A549 (cell line): Measurements from ENCODE around the gene ZNF385D. TPM values are rescaled to one million over a fixed set of nuclear protein-coding genes. Genes with fewer than 3 reads are reported as not detected.

Source experiments
- ATAC-seq, 2 experiments: fragments of 200-7000 bp in 1 of 2; fragments of >200 bp in 1 of 2; cut with Nextera tagmentation in 1 of 2; cut with Tn5 transposase in 1 of 2; 3 replicates each; pipeline versions ENCODE4 v1.8.0 to v1.9.1; 2018 to 2020; ENCODE audit warnings: mild to moderate bottlenecking in 1 of 2, moderate library complexity in 1 of 2
- CTCF ChIA-PET: fragments of 300-600 bp; sonication (Branson Sonifier 250); formaldehyde crosslinking; extraction: SDS; loops from one replicate; lab custom pipeline; 2021; ENCODE audit warnings: antibody characterized with exemption, inconsistent platforms; lab: Yijun Ruan, JAX
- POLR2A ChIA-PET: fragments of 350-600 bp; formaldehyde crosslinking; extraction: SDS; loops from one replicate; lab custom pipeline; 2021; ENCODE audit warnings: antibody characterized with exemption, inconsistent platforms; lab: Yijun Ruan, JAX
- DNase-seq, 2 experiments: peaks; one replicate each; pipeline versions ENCODE4 v3.0.0 to v3.0.0-alpha.2; 2011 to 2016; ENCODE audit warnings: low read depth in 1 of 2, low spot score in 1 of 2
- FAIRE-seq: peaks from 2 replicates; lab custom pipeline; 2011; peaks lifted over from hg19 to GRCh38; lab: Jason Lieb, UNC
- H3K27ac ChIP-seq, 2 experiments: fragments of >200 bp; sonication (Bioruptor Twin); formaldehyde crosslinking; 3 replicates each; pipeline ENCODE4 v1.5.1; 2016 to 2017
- H3K4me1 ChIP-seq: fragments of >200 bp; sonication (Bioruptor Twin); formaldehyde crosslinking; 3 replicates; pipeline ENCODE4 v1.6.1; 2016
- H3K4me2 ChIP-seq: fragments of >200 bp; sonication (Bioruptor Twin); formaldehyde crosslinking; 3 replicates; pipeline ENCODE4 v1.6.1; 2016
- H3K4me3 ChIP-seq: fragments of >200 bp; sonication (Bioruptor Twin); formaldehyde crosslinking; 3 replicates; pipeline ENCODE4 v1.5.1; 2016
- H3K9me3 ChIP-seq: fragments of >200 bp; sonication (Bioruptor Twin); formaldehyde crosslinking; 3 replicates; pipeline ENCODE4 v1.6.1; 2016
- BCL3 ChIP-seq: fragments of >200 bp; sonication (Bioruptor Twin); formaldehyde crosslinking; IDR thresholded peaks from 3 replicates; pipeline ENCODE4 v1.6.1; 2016
- BHLHE40 ChIP-seq: IDR thresholded peaks from 2 replicates; pipeline ENCODE4 v1.6.1; 2012; ENCODE audit warnings: low read depth, low read length, inconsistent platforms
- CBX2 ChIP-seq: fragments of 200-600 bp; sonication (generic); IDR thresholded peaks from 2 replicates; pipeline ENCODE4 v1.6.1; 2016; ENCODE audit warnings: low read depth, mild to moderate bottlenecking, borderline replicate concordance
- CBX8 ChIP-seq: fragments of 200-600 bp; sonication (generic); IDR thresholded peaks from 2 replicates; pipeline ENCODE4 v1.6.1; 2016
- EHF ChIP-seq: fragments of 250-450 bp; sonication (Bioruptor Pico); IDR thresholded peaks from 2 replicates; pipeline ENCODE4 v1.5.0; 2020; ENCODE audit warnings: mild to moderate bottlenecking
- EHMT2 ChIP-seq: fragments of 200-600 bp; sonication (generic); IDR thresholded peaks from 2 replicates; pipeline ENCODE4 v1.6.1; 2016; ENCODE audit warnings: antibody characterized with exemption, low read depth, mild to moderate bottlenecking, moderate library complexity
- ESRRA ChIP-seq: fragments of 150-350 bp; IDR thresholded peaks from 2 replicates; pipeline ENCODE4 v1.6.1; 2014; ENCODE audit warnings: mild to moderate bottlenecking, low read length, borderline replicate concordance
- FOSL2 ChIP-seq, 2 experiments: fragments of 450-650 bp in 1 of 2; fragments of >200 bp in 1 of 2; sonication (Bioruptor Twin) in 1 of 2; formaldehyde crosslinking; IDR thresholded peaks; 2 replicates each; pipeline versions ENCODE4 v1.5.0 to v1.6.1; 2016 to 2020; ENCODE audit warnings: mild to moderate bottlenecking in 1 of 2, moderate library complexity in 1 of 2
- FOXS1 ChIP-seq: fragments of 250-450 bp; sonication (Bioruptor Pico); IDR thresholded peaks from 2 replicates; pipeline ENCODE4 v1.5.0; 2020; ENCODE audit warnings: mild to moderate bottlenecking, moderate library complexity
- HDAC2 ChIP-seq: fragments of 200-600 bp; sonication (generic); IDR thresholded peaks from 2 replicates; pipeline ENCODE4 v1.6.1; 2016
- HOXA7 ChIP-seq: fragments of 250-450 bp; sonication (Bioruptor Pico); IDR thresholded peaks from 2 replicates; pipeline ENCODE4 v1.5.0; 2020; ENCODE audit warnings: mild to moderate bottlenecking, moderate library complexity
- HOXB5 ChIP-seq: fragments of 250-450 bp; sonication (Bioruptor Pico); IDR thresholded peaks from 2 replicates; pipeline ENCODE4 v1.5.0; 2020; ENCODE audit warnings: mild to moderate bottlenecking, moderate library complexity
- KDM5A ChIP-seq: fragments of 200-600 bp; sonication (generic); IDR thresholded peaks from 2 replicates; pipeline ENCODE4 v1.6.1; 2016; ENCODE audit warnings: antibody characterized with exemption, mild to moderate bottlenecking
- MAFK ChIP-seq: fragments of 450-650 bp; IDR thresholded peaks from 2 replicates; pipeline ENCODE4 v1.6.1; 2014; ENCODE audit not compliant: partially characterized antibody
- MYC ChIP-seq: IDR thresholded peaks from 2 replicates; pipeline ENCODE4 v1.6.1; 2012; ENCODE audit warnings: mild to moderate bottlenecking, inconsistent platforms, low read length, improper control_type of control experiment, borderline replicate concordance
- NFE2L2 ChIP-seq: fragments of 150-350 bp; conservative IDR thresholded peaks from 2 replicates; pipeline ENCODE4 v1.6.1; 2014; ENCODE audit warnings: low read length
- PHF8 ChIP-seq: fragments of 200-600 bp; sonication (generic); IDR thresholded peaks from 2 replicates; pipeline ENCODE4 v1.6.1; 2016; ENCODE audit warnings: low read depth, mild to moderate bottlenecking, antibody characterized with exemption, moderate library complexity, borderline replicate concordance
- RAD21 ChIP-seq, 2 experiments: fragments of >200 bp in 1 of 2; sonication (Bioruptor Twin) in 1 of 2; formaldehyde crosslinking in 1 of 2; IDR thresholded peaks in 1 of 2; conservative IDR thresholded peaks in 1 of 2; 2 replicates in 1 of 2; 3 replicates in 1 of 2; pipeline ENCODE4 v1.6.1; 2012 to 2018; ENCODE audit warnings: inconsistent platforms in 1 of 2
- SREBF2 ChIP-seq: fragments of 450-650 bp; IDR thresholded peaks from 2 replicates; pipeline ENCODE4 v1.6.1; 2014; ENCODE audit warnings: mild to moderate bottlenecking, moderate library complexity
- TFCP2L1 ChIP-seq: fragments of 250-450 bp; sonication (Bioruptor Pico); IDR thresholded peaks from 2 replicates; pipeline ENCODE4 v1.5.0; 2021; ENCODE audit warnings: mild to moderate bottlenecking
- ZNF302 ChIP-seq: fragments of 250-450 bp; sonication (Bioruptor Pico); IDR thresholded peaks from 2 replicates; pipeline ENCODE4 v1.9.0; 2021; ENCODE audit warnings: inconsistent platforms, mild to moderate bottlenecking, moderate library complexity
- ZSCAN20 ChIP-seq: fragments of 250-450 bp; sonication (Bioruptor Pico); IDR thresholded peaks from 2 replicates; pipeline ENCODE4 v1.8.0; 2022; ENCODE audit warnings: mild to moderate bottlenecking, moderate library complexity
- WGBS: methylation state at CpG from one replicate; pipeline ENCODE4 v1.1.6; 2017; ENCODE audit errors: missing lambda C conversion rate; 5-methylcytosine and 5-hydroxymethylcytosine counted together
- polyA plus RNA-seq, 4 experiments: library from polyadenylated mRNA; depleted of rRNA in 3 of 4; stranded (reverse); fragments of >200 nt; fragmentation: RNase III in 1 of 4; extraction: RNeasy Plus Mini Kit Qiagen cat#74134 plus additional on column Dnase treatment in 1 of 4; gene quantifications; 2 replicates in 3 of 4; 3 replicates in 1 of 4; pipeline ENCODE4 v1.2.3, GENCODE V29; 2011 to 2017
- TF ChIP-seq, protein P1 (sequence below): fragments of 150-350 bp; IDR thresholded peaks from 2 replicates; pipeline ENCODE4 v1.6.1; 2014; ENCODE audit warnings: low read depth, mild to moderate bottlenecking, low read length
- TF ChIP-seq, protein P2 (sequence below): fragments of 200-600 bp; sonication (generic); IDR thresholded peaks from 2 replicates; pipeline ENCODE4 v1.6.1; 2016; ENCODE audit warnings: antibody characterized with exemption, mild to moderate bottlenecking, moderate library complexity

ZNF385D gene
- polyA plus RNA-seq, 2 of the 4 experiments (the other 2 are of a cell fraction), result not detected

DNA sequence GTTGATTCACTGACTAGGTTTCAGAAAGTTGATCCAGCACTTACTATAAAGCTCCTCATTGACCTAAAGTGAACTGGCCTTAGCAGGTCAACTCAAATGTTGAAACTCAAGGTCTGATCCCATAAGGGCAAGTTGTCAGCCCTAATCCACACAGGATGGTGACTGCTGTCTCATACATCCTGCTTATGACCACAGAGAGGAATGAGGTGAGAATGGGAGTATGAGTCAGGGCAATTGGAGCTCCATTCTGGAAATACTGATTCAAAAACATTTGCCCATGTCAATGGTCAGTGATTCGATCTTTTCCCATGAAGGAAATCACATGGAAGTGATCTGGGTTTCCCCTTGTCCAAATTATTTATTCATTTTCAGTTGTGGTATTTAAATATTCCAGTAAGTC, 78.7 kb downstream of the ZNF385D start:
- no peak for ATAC-seq
- H3K4me3 ChIP-seq, result no peak overlapping the region
- no peaks in the 10 kb centered on the region for H3K9me3 ChIP-seq
- 0% methylated on average over 1 of the region's 1 CpG for WGBS
- CTCF ChIA-PET, result no interaction called here
- TF ChIP-seq, protein P1, sequence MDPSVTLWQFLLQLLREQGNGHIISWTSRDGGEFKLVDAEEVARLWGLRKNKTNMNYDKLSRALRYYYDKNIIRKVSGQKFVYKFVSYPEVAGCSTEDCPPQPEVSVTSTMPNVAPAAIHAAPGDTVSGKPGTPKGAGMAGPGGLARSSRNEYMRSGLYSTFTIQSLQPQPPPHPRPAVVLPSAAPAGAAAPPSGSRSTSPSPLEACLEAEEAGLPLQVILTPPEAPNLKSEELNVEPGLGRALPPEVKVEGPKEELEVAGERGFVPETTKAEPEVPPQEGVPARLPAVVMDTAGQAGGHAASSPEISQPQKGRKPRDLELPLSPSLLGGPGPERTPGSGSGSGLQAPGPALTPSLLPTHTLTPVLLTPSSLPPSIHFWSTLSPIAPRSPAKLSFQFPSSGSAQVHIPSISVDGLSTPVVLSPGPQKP, result no peak
- TF ChIP-seq HOXA7 (CRISPR knock-in tag), result no peak
- no peak for TF ChIP-seq RAD21 (conservative IDR thresholded peaks at IDR 0.05 in 1 of 2, IDR thresholded peaks at IDR 0.05 in 1 of 2)
- no peak for TF ChIP-seq BHLHE40
- TF ChIP-seq TFCP2L1 (CRISPR knock-in tag), result no peak
- no peak for TF ChIP-seq ZSCAN20
- no peak for TF ChIP-seq SREBF2
- TF ChIP-seq HOXB5 (CRISPR knock-in tag), result no peak
- TF ChIP-seq NFE2L2, result no peak
- DNase-seq, result no peak
- H3K4me1 ChIP-seq, result no peaks in the 10 kb centered on the region
- FAIRE-seq, result no peak
- no peak overlapping the region for H3K27ac ChIP-seq
- no peak overlapping the region for H3K4me2 ChIP-seq
- POLR2A ChIA-PET, result no interaction called here

DNA sequence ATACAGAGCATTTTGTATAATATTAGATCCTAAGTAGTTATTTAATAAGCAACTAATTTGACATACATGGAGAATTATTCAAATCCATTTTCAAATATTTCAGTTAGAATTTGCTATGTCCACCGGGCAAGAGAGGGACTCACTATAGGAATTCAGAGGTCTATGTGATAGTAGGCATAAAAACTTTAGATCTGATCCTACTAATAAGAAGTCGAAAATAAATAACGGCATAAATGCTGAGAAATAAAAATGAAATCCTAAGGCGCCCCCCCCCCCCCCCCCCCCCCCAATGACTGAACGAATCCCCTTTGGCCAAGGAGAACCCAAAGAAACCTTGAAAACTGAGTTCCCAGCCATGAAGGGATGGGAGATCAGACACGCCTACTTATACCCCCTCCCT, 80.6 kb downstream of the ZNF385D start:
- POLR2A ChIA-PET, result no interaction called here

GRCh38 chr3:21668012-21668411, 83.0 kb downstream of the ZNF385D start:
- Histone ChIP-seq H3K27ac (no peak overlapping the region), H3K4me1 (no peaks in the 10 kb centered on the region), H3K4me3 (no peak overlapping the region), H3K9me3 (no peaks in the 10 kb centered on the region), H3K4me2 (no peak overlapping the region)
- no peak for FAIRE-seq
- TF ChIP-seq ZSCAN20, result no peak
- TF ChIP-seq ZNF302, result no peak
- TF ChIP-seq ESRRA, result no peak
- no peak for TF ChIP-seq BCL3
- TF ChIP-seq KDM5A, result no peak
- no peak for TF ChIP-seq FOSL2 (IDR thresholded peaks at IDR 0.05)
- no peak for TF ChIP-seq FOSL2 (CRISPR knock-in tag; IDR thresholded peaks at IDR 0.05)
- no peak for TF ChIP-seq PHF8
- TF ChIP-seq CBX2, result no peak
- TF ChIP-seq, protein P2, sequence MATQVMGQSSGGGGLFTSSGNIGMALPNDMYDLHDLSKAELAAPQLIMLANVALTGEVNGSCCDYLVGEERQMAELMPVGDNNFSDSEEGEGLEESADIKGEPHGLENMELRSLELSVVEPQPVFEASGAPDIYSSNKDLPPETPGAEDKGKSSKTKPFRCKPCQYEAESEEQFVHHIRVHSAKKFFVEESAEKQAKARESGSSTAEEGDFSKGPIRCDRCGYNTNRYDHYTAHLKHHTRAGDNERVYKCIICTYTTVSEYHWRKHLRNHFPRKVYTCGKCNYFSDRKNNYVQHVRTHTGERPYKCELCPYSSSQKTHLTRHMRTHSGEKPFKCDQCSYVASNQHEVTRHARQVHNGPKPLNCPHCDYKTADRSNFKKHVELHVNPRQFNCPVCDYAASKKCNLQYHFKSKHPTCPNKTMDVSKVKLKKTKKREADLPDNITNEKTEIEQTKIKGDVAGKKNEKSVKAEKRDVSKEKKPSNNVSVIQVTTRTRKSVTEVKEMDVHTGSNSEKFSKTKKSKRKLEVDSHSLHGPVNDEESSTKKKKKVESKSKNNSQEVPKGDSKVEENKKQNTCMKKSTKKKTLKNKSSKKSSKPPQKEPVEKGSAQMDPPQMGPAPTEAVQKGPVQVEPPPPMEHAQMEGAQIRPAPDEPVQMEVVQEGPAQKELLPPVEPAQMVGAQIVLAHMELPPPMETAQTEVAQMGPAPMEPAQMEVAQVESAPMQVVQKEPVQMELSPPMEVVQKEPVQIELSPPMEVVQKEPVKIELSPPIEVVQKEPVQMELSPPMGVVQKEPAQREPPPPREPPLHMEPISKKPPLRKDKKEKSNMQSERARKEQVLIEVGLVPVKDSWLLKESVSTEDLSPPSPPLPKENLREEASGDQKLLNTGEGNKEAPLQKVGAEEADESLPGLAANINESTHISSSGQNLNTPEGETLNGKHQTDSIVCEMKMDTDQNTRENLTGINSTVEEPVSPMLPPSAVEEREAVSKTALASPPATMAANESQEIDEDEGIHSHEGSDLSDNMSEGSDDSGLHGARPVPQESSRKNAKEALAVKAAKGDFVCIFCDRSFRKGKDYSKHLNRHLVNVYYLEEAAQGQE, result no peak
- no peak for TF ChIP-seq FOXS1 (CRISPR knock-in tag)
- no peak for TF ChIP-seq EHF
- TF ChIP-seq HDAC2, result no peak
- TF ChIP-seq CBX8, result no peak
- 0% methylated on average over 1 of the region's 1 CpG for WGBS
- POLR2A ChIA-PET, result no interaction called here
- CTCF ChIA-PET, result no interaction called here
- no peak for ATAC-seq
- DNase-seq, result no peak

More for the DNA sequence above, 80.6 kb downstream of the ZNF385D start:
- no peak for DNase-seq
- no peak for ATAC-seq
- Histone ChIP-seq H3K9me3 (no peaks in the 10 kb centered on the region), H3K27ac (no peak overlapping the region), H3K4me2 (no peak overlapping the region), H3K4me3 (no peak overlapping the region), H3K4me1 (no peaks in the 10 kb centered on the region)
- CTCF ChIA-PET, result no interaction called here
- WGBS, result 24% methylated on average over 5 of the region's 6 CpGs
- TF ChIP-seq NFE2L2, result no peak
- no peak for TF ChIP-seq MYC
- TF ChIP-seq EHMT2, result no peak
- TF ChIP-seq MAFK, result no peak
- no peak for FAIRE-seq
